ENCODE data around the gene MLYCD.

Gene MLYCD

DNA sequence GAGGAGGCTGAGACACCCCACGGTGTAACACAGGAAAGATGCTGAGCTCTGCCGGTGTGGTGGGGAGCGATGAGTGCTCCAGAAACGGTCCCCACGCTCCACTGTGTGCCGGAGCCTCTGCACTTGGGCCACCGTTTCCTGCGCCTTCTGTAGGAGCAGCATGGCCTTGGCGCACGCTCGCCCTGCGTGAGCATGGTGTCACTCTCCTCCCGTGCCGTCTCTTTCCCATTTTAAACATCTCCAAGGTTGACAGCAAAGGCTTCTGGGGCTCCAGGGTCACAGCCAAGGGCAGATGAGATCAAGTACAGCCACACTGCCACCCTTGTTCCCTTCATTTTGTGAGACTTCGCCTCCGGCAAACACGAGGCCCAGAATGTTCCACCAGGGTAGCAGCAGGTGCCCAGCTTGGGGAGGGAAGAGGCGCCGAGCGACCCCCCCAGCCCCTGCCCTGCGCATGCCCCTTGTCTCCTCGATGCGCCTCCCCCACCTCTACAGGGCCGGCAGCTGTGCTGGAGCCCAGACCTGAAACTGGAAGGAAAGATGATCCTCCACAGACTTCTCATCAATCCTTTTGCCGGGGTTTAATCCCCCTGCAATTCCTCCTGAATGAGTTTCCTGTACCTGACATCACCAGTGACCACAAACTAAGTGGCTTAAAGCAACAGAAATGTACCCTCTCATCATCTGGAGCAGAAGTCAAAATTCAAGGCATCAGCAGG lies 34.2 kb downstream of the MLYCD start:
- Histone ChIP-seq H3K4me3 (ENCODE audit: low read depth, low read length) (no peak overlapping the region), H3K27ac (no peak overlapping the region), H3K9me3 (ENCODE audit: control insufficient read depth, low read length) (no peaks in the 10 kb centered on the region), H3K79me2 (no peaks in the 10 kb centered on the region), H3K27me3 (ENCODE audit: control insufficient read depth, insufficient read depth, low read length) (no peaks in the 10 kb centered on the region), H3K9ac (no peak overlapping the region), H3K4me2 (ENCODE audit: low read length) (no peak overlapping the region), H2AFZ (no peak overlapping the region), H3K36me3 (ENCODE audit: control insufficient read depth, insufficient read depth, low read length) (no peaks in the 10 kb centered on the region), H3K4me1 (peaks cover 35% of the 10 kb centered on the region)
- TF ChIP-seq, protein P1, sequence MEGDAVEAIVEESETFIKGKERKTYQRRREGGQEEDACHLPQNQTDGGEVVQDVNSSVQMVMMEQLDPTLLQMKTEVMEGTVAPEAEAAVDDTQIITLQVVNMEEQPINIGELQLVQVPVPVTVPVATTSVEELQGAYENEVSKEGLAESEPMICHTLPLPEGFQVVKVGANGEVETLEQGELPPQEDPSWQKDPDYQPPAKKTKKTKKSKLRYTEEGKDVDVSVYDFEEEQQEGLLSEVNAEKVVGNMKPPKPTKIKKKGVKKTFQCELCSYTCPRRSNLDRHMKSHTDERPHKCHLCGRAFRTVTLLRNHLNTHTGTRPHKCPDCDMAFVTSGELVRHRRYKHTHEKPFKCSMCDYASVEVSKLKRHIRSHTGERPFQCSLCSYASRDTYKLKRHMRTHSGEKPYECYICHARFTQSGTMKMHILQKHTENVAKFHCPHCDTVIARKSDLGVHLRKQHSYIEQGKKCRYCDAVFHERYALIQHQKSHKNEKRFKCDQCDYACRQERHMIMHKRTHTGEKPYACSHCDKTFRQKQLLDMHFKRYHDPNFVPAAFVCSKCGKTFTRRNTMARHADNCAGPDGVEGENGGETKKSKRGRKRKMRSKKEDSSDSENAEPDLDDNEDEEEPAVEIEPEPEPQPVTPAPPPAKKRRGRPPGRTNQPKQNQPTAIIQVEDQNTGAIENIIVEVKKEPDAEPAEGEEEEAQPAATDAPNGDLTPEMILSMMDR (IDR thresholded peaks at IDR 0.05) = no peak

DNA sequence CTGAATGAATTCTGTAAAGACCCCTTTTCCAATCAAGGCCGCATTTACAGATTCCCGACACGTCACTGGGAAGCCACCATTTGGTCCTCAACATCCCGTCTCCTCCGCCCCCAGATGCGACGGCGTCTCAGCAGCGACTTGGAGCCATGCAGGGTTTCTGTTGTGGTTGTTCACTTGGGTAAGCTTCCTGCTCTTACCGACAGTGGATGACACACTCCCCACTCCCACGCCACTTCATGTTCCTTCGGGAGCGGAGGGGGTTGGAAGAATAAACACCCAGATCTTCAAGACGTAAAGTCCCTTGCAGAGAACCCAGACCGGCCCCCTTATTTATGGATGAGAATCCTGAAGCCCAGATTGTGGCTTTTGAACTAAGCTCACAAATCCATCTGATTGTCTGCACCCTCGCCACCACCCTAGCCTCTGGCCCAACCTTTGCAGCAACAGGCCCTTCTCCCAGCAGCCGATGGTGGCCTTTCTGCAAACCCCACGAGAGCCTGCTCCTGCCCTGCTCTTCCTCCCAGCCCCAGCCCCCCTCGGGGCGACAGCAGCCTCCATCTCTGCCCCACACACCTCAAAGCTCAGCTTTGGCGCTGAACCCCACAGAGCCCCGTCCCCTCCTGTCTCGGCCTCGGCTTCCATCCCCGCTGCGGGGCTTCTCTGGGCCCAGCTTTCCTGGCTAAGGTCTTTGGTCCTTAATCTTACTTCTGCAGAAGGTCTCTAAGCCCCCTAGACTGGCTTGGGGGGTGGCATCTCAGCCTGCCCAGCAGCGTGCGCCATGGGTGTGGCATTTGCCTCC lies 35.2 kb downstream of the MLYCD start:
- TF ChIP-seq, protein P1 (IDR thresholded peaks at IDR 0.05) = no peak
- H2AFZ ChIP-seq = no peak overlapping the region
- H3K27ac ChIP-seq = no peak overlapping the region
- no peaks in the 10 kb centered on the region for H3K36me3 ChIP-seq (ENCODE audit: control insufficient read depth, insufficient read depth, low read length)
- no peaks in the 10 kb centered on the region for H3K9me3 ChIP-seq (ENCODE audit: control insufficient read depth, low read length)
- no peak overlapping the region for H3K4me3 ChIP-seq (ENCODE audit: low read depth, low read length)
- H3K9ac ChIP-seq = no peak overlapping the region
- no peaks in the 10 kb centered on the region for H3K27me3 ChIP-seq (ENCODE audit: control insufficient read depth, insufficient read depth, low read length)
- no peaks in the 10 kb centered on the region for H3K79me2 ChIP-seq
- peaks cover 26% of the 10 kb centered on the region for H3K4me1 ChIP-seq
- no peak overlapping the region for H3K4me2 ChIP-seq (ENCODE audit: low read length)

DNA sequence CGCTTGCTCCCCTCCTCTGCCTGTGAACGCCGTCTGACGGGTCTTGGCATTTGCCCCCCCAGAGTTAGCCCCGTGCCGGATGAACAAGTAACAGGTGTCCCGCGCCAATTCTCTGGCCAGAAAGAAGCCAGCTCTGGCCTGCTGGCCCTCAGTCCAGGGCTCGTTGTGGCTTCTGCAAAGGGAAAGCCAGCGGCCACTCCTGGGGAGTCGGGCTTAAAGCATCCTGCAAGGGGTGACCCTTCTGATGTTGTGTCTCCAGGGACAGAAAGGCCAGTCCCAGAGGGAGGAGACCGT lies 35.7 kb downstream of the MLYCD start:
- no peak overlapping the region for H3K4me3 ChIP-seq (ENCODE audit: low read depth, low read length)
- H3K36me3 ChIP-seq (ENCODE audit: control insufficient read depth, insufficient read depth, low read length) = no peaks in the 10 kb centered on the region
- H3K27me3 ChIP-seq (ENCODE audit: control insufficient read depth, insufficient read depth, low read length) = no peaks in the 10 kb centered on the region
- no peak overlapping the region for H3K4me2 ChIP-seq (ENCODE audit: low read length)
- no peaks in the 10 kb centered on the region for H3K79me2 ChIP-seq
- TF ChIP-seq, protein P1 (IDR thresholded peaks at IDR 0.05) = no peak
- no peaks in the 10 kb centered on the region for H3K9me3 ChIP-seq (ENCODE audit: control insufficient read depth, low read length)
- no peak overlapping the region for H3K9ac ChIP-seq
- no peak overlapping the region for H3K27ac ChIP-seq
- H2AFZ ChIP-seq = no peak overlapping the region
- H3K4me1 ChIP-seq = peaks cover 22% of the 10 kb centered on the region

DNA sequence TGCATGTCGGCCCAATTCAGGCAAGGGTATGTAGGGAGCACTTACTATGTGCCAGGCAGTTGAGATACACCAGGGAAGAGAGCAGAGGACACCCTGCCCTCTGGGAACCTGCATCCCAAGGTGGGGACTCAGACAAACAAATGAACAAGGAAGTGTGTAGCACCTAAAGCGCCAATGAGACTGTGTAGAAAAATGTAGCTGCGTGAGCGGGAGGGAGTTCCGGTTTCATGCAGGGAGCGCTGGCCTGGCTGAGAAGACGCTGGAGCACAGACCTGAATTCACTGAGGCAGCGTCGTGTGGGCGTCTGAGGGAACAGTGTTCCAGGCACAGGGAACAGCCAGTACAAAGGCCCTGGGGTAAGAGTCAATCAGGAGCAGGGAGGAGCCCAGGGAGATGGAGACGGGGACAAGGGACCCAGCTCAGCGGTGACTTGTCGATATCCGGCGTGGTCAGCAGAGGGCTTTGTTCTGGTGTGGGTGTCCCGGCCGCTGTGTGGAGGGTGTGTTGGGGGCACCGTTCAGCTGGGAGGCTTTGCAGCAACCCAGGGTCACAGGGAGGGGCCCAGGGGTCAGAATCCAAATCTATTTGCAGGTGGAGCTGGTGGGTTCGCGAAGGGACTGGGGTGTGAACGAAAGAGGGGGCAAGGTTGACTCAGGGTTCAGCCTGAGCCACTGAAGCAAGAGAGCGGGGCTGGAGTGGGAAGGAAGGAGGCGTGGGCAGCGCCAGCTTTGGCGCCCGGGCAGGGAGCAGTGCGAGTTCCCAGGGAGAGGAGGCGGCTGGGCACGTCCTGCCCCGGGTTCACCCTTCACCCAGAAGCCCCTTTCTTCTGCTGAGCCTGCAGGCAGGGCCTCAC lies 36.3 kb downstream of the MLYCD start:
- peaks cover 19% of the 10 kb centered on the region for H3K4me1 ChIP-seq
- no peak overlapping the region for H3K27ac ChIP-seq
- TF ChIP-seq, protein P1 (IDR thresholded peaks at IDR 0.05) = no peak
- H3K4me3 ChIP-seq (ENCODE audit: low read depth, low read length) = no peak overlapping the region
- H3K4me2 ChIP-seq (ENCODE audit: low read length) = no peak overlapping the region
- no peaks in the 10 kb centered on the region for H3K79me2 ChIP-seq
- H2AFZ ChIP-seq = no peak overlapping the region
- no peaks in the 10 kb centered on the region for H3K36me3 ChIP-seq (ENCODE audit: control insufficient read depth, insufficient read depth, low read length)
- no peaks in the 10 kb centered on the region for H3K9me3 ChIP-seq (ENCODE audit: control insufficient read depth, low read length)
- no peak overlapping the region for H3K9ac ChIP-seq
- H3K27me3 ChIP-seq (ENCODE audit: control insufficient read depth, insufficient read depth, low read length) = no peaks in the 10 kb centered on the region

Data from parathyroid adenoma (tissue), 2 donors.